ENCODE results near the gene DNASE1L2. TPM values are rescaled to one million over a fixed set of nuclear protein-coding genes. Genes with fewer than 3 reads are reported as not detected.

The DNASE1L2 gene
- total RNA-seq, 1 experiment from 2014 or later = 1.9 TPM

- intact Hi-C loops (cut with micrococcal nuclease) = no loop called here
- Histone ChIP-seq H3K4me3 (replicated peaks in 1 of 2; ENCODE audit: low read depth in 1 of 2, low read length in 2 of 2) (no peak overlapping the region), H3K9me3 (ENCODE audit: control insufficient read depth in 1 of 2, insufficient read depth in 1 of 2, low read depth in 1 of 2, low read length in 2 of 2) (no peaks in the 10 kb centered on the region), H3K79me2 (ENCODE audit: insufficient read depth, low read length) (no peaks in the 10 kb centered on the region), H3K9me2 (ENCODE audit: insufficient read depth) (no peaks in the 10 kb centered on the region), H4K20me1 (ENCODE audit: insufficient read depth) (no peaks in the 10 kb centered on the region), H2AFZ (ENCODE audit: low read depth, low read length, poor library complexity, severe bottlenecking) (no peak overlapping the region), H3K27ac (ENCODE audit: low read depth, low read length) (no peak overlapping the region), H3K27me3 (ENCODE audit: insufficient read depth, low read length) (no peaks in the 10 kb centered on the region), H3K4me2 (ENCODE audit: low read length) (no peak overlapping the region), H3K9ac (ENCODE audit: low read length) (no peak overlapping the region), H3K4me1 (ENCODE audit: control insufficient read depth in 1 of 2, insufficient read depth in 2 of 2, low read length in 2 of 2) (no peaks in the 10 kb centered on the region), H3K36me3 (ENCODE audit: control insufficient read depth in 1 of 2, insufficient read depth in 2 of 2, low read length in 2 of 2) (no peaks in the 10 kb centered on the region)
- DNase-seq (ENCODE audit: low read depth, low spot score) = no peak
- ChIA-PET CTCF (no interaction called here), RAD21 (ENCODE audit: low non-redundant PET in 1 of 2, low total read pairs in 2 of 2, uncharacterized antibody in 2 of 2, unreplicated experiment in 2 of 2) (no interaction called here), POLR2A (no interaction called here)
- ATAC-seq = no peak
- TF ChIP-seq ZNF274 (IDR thresholded peaks at IDR 0.05; ENCODE audit: low read depth, low read length) (no peak), ELF1 (IDR thresholded peaks at IDR 0.05; ENCODE audit: borderline replicate concordance, low read depth) (no peak), POLR2AphosphoS5 (IDR thresholded peaks at IDR 0.05; ENCODE audit: low read depth, low read length) (no peak)
- TF ChIP-seq, protein P1, sequence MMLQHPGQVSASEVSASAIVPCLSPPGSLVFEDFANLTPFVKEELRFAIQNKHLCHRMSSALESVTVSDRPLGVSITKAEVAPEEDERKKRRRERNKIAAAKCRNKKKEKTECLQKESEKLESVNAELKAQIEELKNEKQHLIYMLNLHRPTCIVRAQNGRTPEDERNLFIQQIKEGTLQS (IDR thresholded peaks at IDR 0.05) = no peak
- TF ChIP-seq, protein P2, sequence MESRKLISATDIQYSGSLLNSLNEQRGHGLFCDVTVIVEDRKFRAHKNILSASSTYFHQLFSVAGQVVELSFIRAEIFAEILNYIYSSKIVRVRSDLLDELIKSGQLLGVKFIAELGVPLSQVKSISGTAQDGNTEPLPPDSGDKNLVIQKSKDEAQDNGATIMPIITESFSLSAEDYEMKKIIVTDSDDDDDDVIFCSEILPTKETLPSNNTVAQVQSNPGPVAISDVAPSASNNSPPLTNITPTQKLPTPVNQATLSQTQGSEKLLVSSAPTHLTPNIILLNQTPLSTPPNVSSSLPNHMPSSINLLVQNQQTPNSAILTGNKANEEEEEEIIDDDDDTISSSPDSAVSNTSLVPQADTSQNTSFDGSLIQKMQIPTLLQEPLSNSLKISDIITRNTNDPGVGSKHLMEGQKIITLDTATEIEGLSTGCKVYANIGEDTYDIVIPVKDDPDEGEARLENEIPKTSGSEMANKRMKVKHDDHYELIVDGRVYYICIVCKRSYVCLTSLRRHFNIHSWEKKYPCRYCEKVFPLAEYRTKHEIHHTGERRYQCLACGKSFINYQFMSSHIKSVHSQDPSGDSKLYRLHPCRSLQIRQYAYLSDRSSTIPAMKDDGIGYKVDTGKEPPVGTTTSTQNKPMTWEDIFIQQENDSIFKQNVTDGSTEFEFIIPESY (IDR thresholded peaks at IDR 0.05; ENCODE audit: extremely low read depth, insufficient replicate concordance, low read length) = no peak
- no TSS peak for BruUV-seq (replicated peaks)
These were observed 46.8 kb downstream of the DNASE1L2 start for GRCh38 chr16:2282866-2283555.

All from HCT116 (cell line).